ENCODE results near the gene MYO3B. TPM values are rescaled to one million over a fixed set of nuclear protein-coding genes. Genes with fewer than 3 reads are reported as not detected.
A peak's percentile ranks its signal among the peaks of the same experiment; 100 is the strongest.

Gene MYO3B
- total RNA-seq, 2 experiments from 2014 or later, result 0.17 TPM; not detected in 1

- no peak overlapping the region for H3K4me3 Mint-ChIP-seq
- H3K27ac Mint-ChIP-seq, result no peak overlapping the region
- H3K4me1 Mint-ChIP-seq (ENCODE audit: low read depth), result peaks cover 21% of the 10 kb centered on the region
- intact Hi-C loops (cut with micrococcal nuclease), result no loop called here
- H3K27me3 Mint-ChIP-seq (ENCODE audit: low read depth), result peaks cover 3% of the 10 kb centered on the region
- H3K9me3 Mint-ChIP-seq, result no peaks in the 10 kb centered on the region
- CTCF ChIA-PET, result no interaction called here
- H3K36me3 Mint-ChIP-seq (ENCODE audit: low read depth), result no peaks in the 10 kb centered on the region
- no peak for DNase-seq
These were observed 324.6 kb downstream of the MYO3B start for GRCh38 chr2:170502361-170503130.

- peaks cover 27% of the 10 kb centered on the region for H3K4me1 Mint-ChIP-seq (ENCODE audit: low read depth)
- no peaks in the 10 kb centered on the region for H3K9me3 Mint-ChIP-seq
- no peaks in the 10 kb centered on the region for H3K36me3 Mint-ChIP-seq (ENCODE audit: low read depth)
- CTCF ChIA-PET, result no interaction called here
- DNase-seq, result no peak
- H3K27me3 Mint-ChIP-seq (ENCODE audit: low read depth), result peaks cover 2% of the 10 kb centered on the region
- intact Hi-C loops (cut with micrococcal nuclease), result no loop called here
- H3K27ac Mint-ChIP-seq, result no peak overlapping the region
- H3K4me3 Mint-ChIP-seq, result no peak overlapping the region
These were observed 325.6 kb downstream of the MYO3B start for GRCh38 chr2:170503563-170503962.

GRCh38 chr2:170503971-170504809, 326.2 kb downstream of the MYO3B start:
- Mint-ChIP-seq H3K4me1 (ENCODE audit: low read depth) (peaks cover 27% of the 10 kb centered on the region), H3K9me3 (no peaks in the 10 kb centered on the region), H3K27ac (no peak overlapping the region), H3K27me3 (ENCODE audit: low read depth) (peaks cover 1% of the 10 kb centered on the region), H3K36me3 (ENCODE audit: low read depth) (no peaks in the 10 kb centered on the region), H3K4me3 (no peak overlapping the region)
- CTCF ChIA-PET, result no interaction called here
- intact Hi-C loops (cut with micrococcal nuclease), result no loop called here
- DNase-seq, result no peak

- no peaks in the 10 kb centered on the region for H3K9me3 Mint-ChIP-seq
- no peak for DNase-seq
- peaks cover 27% of the 10 kb centered on the region for H3K4me1 Mint-ChIP-seq (ENCODE audit: low read depth)
- peaks cover 1% of the 10 kb centered on the region for H3K27me3 Mint-ChIP-seq (ENCODE audit: low read depth)
- no peak overlapping the region for H3K27ac Mint-ChIP-seq
- intact Hi-C loops (cut with micrococcal nuclease), result no loop called here
- no peaks in the 10 kb centered on the region for H3K36me3 Mint-ChIP-seq (ENCODE audit: low read depth)
- H3K4me3 Mint-ChIP-seq, result no peak overlapping the region
- CTCF ChIA-PET, result no interaction called here
These were observed 326.8 kb downstream of the MYO3B start for GRCh38 chr2:170504810-170505145.

GRCh38 chr2:170505631-170506275, 327.8 kb downstream of the MYO3B start:
- no peak for DNase-seq
- H3K36me3 Mint-ChIP-seq (ENCODE audit: low read depth), result no peaks in the 10 kb centered on the region
- CTCF ChIA-PET, result interaction anchor here (0.7 kb wide), 1 partner anchor 256 kb away, joined by 4 read pairs; no protein-coding TSS in a partner anchor
- H3K27ac Mint-ChIP-seq, result no peak overlapping the region
- H3K9me3 Mint-ChIP-seq, result no peaks in the 10 kb centered on the region
- H3K4me3 Mint-ChIP-seq, result no peak overlapping the region
- H3K4me1 Mint-ChIP-seq (ENCODE audit: low read depth), result peaks cover 27% of the 10 kb centered on the region
- peaks cover 1% of the 10 kb centered on the region for H3K27me3 Mint-ChIP-seq (ENCODE audit: low read depth)
- intact Hi-C loops (cut with micrococcal nuclease), result no loop called here

- Mint-ChIP-seq H3K27ac (no peak overlapping the region), H3K4me3 (no peak overlapping the region), H3K36me3 (ENCODE audit: low read depth) (no peaks in the 10 kb centered on the region), H3K4me1 (ENCODE audit: low read depth) (peaks cover 27% of the 10 kb centered on the region), H3K27me3 (ENCODE audit: low read depth) (peaks cover 1% of the 10 kb centered on the region), H3K9me3 (no peaks in the 10 kb centered on the region)
- intact Hi-C loops (cut with micrococcal nuclease), result no loop called here
- CTCF ChIA-PET, result interaction anchor here (0.6 to 0.7 kb wide), 2 partner anchors 9 to 1032 kb away, joined by 3 to 4 read pairs; no protein-coding TSS in a partner anchor
- peak; percentile 7 for DNase-seq
These were observed 331.7 kb downstream of the MYO3B start for GRCh38 chr2:170509452-170510193.

GRCh38 chr2:170512266-170512665, 334.3 kb downstream of the MYO3B start:
- H3K27me3 Mint-ChIP-seq (ENCODE audit: low read depth), result no peaks in the 10 kb centered on the region
- DNase-seq, result no peak
- H3K4me1 Mint-ChIP-seq (ENCODE audit: low read depth), result peaks cover 9% of the 10 kb centered on the region
- intact Hi-C loops (cut with micrococcal nuclease), result no loop called here
- H3K9me3 Mint-ChIP-seq, result no peaks in the 10 kb centered on the region
- H3K4me3 Mint-ChIP-seq, result no peak overlapping the region
- CTCF ChIA-PET, result no interaction called here
- no peaks in the 10 kb centered on the region for H3K36me3 Mint-ChIP-seq (ENCODE audit: low read depth)
- H3K27ac Mint-ChIP-seq, result no peak overlapping the region

- CTCF ChIA-PET, result no interaction called here
- no peak for DNase-seq
- H3K27ac Mint-ChIP-seq, result no peak overlapping the region
- H3K36me3 Mint-ChIP-seq (ENCODE audit: low read depth), result no peaks in the 10 kb centered on the region
- intact Hi-C loops (cut with micrococcal nuclease), result no loop called here
- no peaks in the 10 kb centered on the region for H3K27me3 Mint-ChIP-seq (ENCODE audit: low read depth)
- no peaks in the 10 kb centered on the region for H3K4me1 Mint-ChIP-seq (ENCODE audit: low read depth)
- H3K9me3 Mint-ChIP-seq, result no peaks in the 10 kb centered on the region
- no peak overlapping the region for H3K4me3 Mint-ChIP-seq
These were observed 336.2 kb downstream of the MYO3B start for GRCh38 chr2:170514140-170514539.

- CTCF ChIA-PET, result no interaction called here
- Mint-ChIP-seq H3K4me1 (ENCODE audit: low read depth) (no peaks in the 10 kb centered on the region), H3K36me3 (ENCODE audit: low read depth) (no peaks in the 10 kb centered on the region), H3K9me3 (no peaks in the 10 kb centered on the region), H3K27ac (no peak overlapping the region), H3K27me3 (ENCODE audit: low read depth) (no peaks in the 10 kb centered on the region), H3K4me3 (no peak overlapping the region)
- no peak for DNase-seq
- intact Hi-C loops (cut with micrococcal nuclease), result no loop called here
These were observed 339.6 kb downstream of the MYO3B start for GRCh38 chr2:170517538-170517937.

- H3K9me3 Mint-ChIP-seq, result no peaks in the 10 kb centered on the region
These were observed 341.0 kb downstream of the MYO3B start for GRCh38 chr2:170518911-170519310.

GRCh38 chr2:170521299-170521698, 343.4 kb downstream of the MYO3B start:
- H3K4me3 Mint-ChIP-seq, result no peak overlapping the region
- no peak overlapping the region for H3K27ac Mint-ChIP-seq
- intact Hi-C loops (cut with micrococcal nuclease), result no loop called here
- H3K4me1 Mint-ChIP-seq (ENCODE audit: low read depth), result no peaks in the 10 kb centered on the region
- no peaks in the 10 kb centered on the region for H3K36me3 Mint-ChIP-seq (ENCODE audit: low read depth)
- CTCF ChIA-PET, result interaction anchor here (0.6 to 1.8 kb wide), 2 partner anchors 112 to 270 kb away, joined by 5 to 6 read pairs; no protein-coding TSS in a partner anchor
- H3K27me3 Mint-ChIP-seq (ENCODE audit: low read depth), result peaks cover 4% of the 10 kb centered on the region
- no peak for DNase-seq
- H3K9me3 Mint-ChIP-seq, result no peaks in the 10 kb centered on the region

More at GRCh38 chr2:170518911-170519310, 341.0 kb downstream of the MYO3B start:
- intact Hi-C loops (cut with micrococcal nuclease), result no loop called here
- CTCF ChIA-PET, result interaction anchor here (0.6 to 0.9 kb wide), 3 partner anchors 9 to 158 kb away, joined by 3 read pairs; no protein-coding TSS in a partner anchor
- Mint-ChIP-seq H3K27me3 (ENCODE audit: low read depth) (no peaks in the 10 kb centered on the region), H3K4me1 (ENCODE audit: low read depth) (no peaks in the 10 kb centered on the region), H3K27ac (no peak overlapping the region), H3K4me3 (no peak overlapping the region), H3K36me3 (ENCODE audit: low read depth) (no peaks in the 10 kb centered on the region)
- DNase-seq, result no peak

GRCh38 chr2:170523506-170523905, 345.6 kb downstream of the MYO3B start:
- CTCF ChIA-PET, result no interaction called here
- no peak for DNase-seq
- Mint-ChIP-seq H3K36me3 (ENCODE audit: low read depth) (no peaks in the 10 kb centered on the region), H3K9me3 (no peaks in the 10 kb centered on the region), H3K4me1 (ENCODE audit: low read depth) (no peaks in the 10 kb centered on the region), H3K27me3 (ENCODE audit: low read depth) (peaks cover 7% of the 10 kb centered on the region), H3K27ac (no peak overlapping the region), H3K4me3 (no peak overlapping the region)
- intact Hi-C loops (cut with micrococcal nuclease), result no loop called here

All from activated naive CD4-positive, alpha-beta T cell treated with anti-CD3 and anti-CD28 coated beads for 36 hours (primary cell).